A204.1 (cell line): ENCODE measurements around the gene UVRAG.

ENCODE experiments used
- FAIRE-seq: peaks from 2 replicates; lab custom pipeline; 2012; peaks lifted over from hg19 to GRCh38; lab: Jason Lieb, UNC

UVRAG gene

DNA sequence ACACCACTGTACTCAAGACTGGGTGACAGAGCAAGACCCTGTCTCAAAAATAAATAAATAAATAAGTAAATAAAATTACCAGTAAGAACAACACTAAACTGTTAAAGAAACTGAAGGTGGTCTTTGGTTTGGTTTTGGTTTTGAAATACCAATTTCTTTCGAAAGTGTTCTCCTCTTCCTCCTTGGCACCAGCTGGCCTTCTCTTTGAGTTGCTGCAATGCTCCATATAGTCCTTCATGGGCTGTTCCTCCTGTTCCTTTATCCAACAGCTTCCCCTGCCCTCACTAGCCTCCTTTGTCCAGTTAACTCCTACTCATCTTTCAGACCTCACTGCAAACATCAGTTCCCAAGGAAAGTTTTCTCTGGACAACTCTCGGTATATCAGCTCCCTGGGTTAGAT, 5.0 kb upstream of the UVRAG start:
- no peak for FAIRE-seq

DNA sequence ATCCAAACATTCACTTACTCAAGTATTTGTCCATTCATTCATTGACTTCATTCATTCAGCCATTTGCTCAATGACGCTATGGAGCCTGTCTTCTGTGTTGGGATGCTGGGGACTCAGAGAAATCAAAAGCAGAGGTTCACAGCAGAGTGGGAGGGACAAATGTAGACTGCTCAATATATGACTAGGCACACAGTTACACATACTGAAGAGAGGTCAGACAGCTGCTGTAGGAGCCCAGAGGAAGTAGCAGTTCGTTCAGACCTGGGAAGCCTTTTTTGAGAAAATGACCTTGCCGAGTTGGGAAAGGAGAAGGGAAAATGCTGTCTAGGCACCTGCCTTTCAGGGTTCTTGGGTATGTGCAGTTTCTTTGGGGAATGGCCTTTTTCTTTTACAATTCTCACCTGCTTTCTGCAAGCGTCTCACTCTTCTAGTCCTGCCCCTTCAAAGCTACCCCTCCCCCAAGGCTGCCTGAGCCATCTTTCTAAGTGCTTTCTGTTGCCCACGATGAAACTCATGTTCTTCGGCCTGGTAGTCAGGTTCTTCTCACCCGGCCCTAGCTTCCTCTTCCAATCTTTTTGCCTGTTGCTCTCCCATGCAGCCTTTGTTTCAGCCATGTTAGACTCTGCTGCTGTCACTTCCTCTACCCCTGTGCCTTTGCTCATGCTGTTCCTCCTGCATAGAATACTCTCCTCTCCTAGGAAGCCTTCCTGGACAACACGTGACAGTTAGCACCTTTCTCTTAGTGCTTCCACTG, 4.2 kb upstream of the UVRAG start:
- FAIRE-seq = no peak

DNA sequence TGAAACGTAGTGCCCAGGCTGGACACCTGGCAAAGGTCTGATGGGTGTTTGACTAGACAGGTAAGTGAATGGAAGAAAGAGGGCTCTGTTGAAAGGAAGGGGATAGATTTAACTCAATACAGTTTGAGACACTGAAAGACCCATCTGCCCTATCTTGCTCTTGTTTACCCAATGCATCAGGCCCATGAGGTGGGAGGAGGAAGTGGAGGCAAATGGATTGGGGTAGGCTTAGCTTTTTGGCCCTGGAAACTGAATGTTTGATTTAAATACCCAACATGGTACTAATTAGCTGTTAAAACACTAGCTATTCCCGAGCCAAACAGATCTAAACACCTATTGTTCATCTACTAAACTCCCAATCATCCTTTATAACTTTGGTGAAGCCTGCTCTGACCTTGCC, 3.5 kb upstream of the UVRAG start:
- FAIRE-seq = no peak

DNA sequence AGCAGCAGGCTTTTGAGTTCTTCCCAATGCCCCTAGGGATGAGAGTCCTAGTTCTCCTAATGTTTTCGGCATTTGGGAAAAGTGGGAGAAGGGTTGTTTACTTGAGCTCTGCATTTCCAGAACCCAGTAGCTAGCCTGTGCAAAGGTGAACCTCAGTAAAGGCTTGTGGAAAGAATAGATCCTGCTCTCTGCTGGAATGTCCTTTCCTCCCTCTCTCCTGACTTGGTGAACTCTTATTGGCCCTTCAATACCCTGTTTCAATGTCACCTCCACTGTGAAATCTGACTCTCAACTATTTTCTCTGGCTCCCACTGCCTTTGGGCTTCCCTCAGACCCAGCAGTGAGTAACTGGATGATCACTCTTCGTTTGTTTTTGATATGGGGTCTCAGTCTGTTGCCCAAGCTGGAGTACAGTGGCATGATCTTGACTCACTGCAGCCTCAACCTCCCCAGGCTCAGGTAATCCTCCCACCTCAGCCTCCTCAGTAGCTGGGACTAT, 2.4 kb upstream of the UVRAG start:
- FAIRE-seq = no peak

DNA sequence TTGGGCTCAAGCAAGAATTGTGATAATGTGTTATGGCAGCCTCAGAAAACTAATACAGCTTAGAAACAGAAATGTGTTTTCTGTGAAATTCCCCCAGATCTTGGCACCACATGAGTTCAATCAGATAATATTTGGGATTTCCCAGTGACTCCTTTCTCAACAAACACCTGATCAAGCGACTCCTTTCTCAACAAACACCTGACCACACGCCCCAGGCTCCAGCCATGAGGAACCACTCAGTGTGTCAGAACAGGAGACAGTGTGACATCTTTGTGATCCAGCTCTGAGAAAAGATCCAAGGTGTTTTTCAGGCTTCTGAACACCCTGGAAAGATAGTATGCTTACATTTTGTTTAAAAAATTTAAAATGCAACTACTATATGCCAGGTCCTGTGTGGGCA, 1.9 kb upstream of the UVRAG start:
- FAIRE-seq = no peak

DNA sequence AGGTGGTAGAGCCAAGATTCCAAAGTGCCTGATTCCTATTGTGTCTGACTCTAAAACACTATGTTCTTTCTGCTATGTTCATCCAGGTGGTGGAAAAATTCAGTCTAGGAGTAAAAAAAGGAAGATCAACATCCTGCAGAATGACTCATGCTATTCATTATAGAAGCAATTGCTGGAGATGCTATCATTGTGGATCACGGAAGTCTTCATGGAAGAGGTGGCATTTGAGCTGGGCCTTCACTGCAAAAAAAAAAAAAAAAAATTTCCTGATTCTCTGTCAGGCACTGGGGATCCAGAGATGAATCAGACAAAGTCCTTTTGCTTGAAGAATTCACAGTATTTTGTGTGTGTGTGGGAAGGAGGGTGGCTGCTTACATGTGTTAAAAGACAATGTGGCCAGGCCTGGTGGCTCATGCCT, 1.4 kb upstream of the UVRAG start:
- no peak for FAIRE-seq

DNA sequence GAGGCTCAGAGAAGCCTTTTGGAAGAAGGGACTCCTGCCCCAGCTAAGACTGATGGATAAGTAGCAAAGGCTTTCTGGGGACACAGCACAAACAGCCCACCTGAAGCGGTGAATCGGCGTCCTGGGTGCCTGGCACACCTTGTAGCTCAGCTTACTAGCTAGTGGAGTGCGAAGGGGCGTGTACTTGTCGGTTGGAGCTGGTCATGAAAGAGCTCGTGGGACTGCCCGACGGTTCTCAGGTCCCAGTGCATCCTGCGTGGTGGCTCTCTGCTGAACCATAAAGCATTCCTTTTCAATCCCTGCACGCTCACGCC, 690 bp upstream of the UVRAG start:
- no peak for FAIRE-seq

DNA sequence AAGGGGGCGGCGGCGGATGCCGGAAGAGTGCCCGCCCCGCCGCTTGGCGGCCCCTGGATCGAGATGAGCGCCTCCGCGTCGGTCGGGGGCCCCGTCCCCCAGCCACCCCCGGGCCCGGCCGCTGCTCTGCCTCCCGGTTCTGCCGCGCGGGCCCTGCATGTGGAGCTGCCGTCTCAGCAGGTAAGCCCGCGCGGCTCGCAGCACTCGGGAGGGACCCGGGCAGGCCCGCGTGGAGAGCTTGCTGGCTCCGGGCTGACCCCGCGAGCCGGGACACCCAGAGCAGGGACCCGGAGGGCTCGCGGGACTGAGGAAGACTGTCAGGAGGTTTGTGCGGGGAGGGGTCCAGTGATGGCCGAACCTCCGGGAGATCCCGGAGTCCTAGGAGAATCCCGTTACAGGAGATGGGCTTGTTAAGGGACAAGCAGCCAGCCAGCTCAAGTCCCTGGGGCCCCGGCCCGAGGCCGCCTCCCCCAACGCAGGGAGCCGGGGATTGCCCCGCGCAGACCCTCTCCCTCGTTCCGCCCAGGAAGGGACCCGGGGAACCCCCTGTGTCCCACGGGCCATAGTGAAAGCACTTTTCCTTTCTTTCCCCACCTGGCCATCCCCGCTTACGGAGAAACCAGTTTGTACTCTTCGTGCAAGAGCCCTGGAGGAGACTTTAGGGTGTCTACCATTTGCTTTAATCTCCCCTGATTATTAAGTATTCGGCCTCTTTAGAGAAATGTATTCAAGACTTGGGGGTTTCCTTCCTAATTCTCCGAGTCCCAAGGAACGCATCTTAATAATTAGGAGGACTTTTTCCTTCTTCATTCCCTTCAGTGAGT, 547 bp downstream of the UVRAG start:
- FAIRE-seq = no peak

DNA sequence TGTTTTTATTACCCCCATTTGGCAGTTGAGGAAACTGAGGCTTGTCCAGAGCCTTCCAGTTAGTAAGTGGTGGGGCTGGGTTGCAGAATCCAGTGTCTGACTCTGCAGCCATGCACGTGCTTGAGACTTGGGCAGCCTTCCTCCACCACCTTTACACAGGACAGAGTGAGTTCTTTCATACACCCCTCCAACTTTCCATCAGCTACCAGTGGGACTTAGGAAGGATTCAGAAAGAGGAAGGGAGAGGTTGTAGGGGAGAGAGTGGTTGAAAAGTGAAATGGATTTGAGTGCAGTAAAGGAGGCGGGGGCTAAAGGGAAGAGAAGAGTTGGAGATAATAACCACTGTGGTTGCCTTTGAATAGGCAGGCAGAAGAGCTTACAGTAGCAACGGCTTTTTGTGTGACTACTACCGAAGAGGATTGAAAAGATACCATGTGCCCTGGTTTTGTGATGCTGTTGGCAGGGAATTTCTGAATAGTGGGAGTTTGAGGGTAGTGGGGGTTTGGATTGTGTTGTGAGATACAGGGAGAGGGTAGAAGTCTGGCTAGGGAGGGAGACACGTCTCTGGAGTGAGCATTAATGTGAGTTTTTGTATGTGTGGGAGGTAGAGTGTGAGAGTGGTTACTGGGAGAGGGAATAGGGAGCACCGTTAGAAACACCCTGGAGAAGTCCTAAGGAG, 1.7 kb downstream of the UVRAG start:
- no peak for FAIRE-seq

DNA sequence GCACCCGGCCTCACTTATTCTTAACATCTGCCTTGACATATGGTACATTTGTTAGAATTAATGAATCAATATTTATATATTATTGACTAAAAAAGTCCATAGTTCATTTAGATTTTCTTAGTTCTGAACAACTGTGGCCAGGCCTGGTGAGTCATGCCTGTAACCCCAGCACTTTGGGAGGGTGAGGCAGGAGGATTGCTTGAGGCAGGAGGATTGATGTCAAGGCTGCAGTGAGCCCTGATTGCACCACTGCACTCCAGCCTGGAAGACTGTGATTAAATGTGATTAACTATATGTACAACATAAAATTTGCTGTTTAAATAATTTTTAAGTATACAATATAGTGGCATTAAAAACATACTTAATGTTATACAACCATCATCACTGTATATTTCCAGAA, 5.6 kb downstream of the UVRAG start:
- FAIRE-seq = no peak

DNA sequence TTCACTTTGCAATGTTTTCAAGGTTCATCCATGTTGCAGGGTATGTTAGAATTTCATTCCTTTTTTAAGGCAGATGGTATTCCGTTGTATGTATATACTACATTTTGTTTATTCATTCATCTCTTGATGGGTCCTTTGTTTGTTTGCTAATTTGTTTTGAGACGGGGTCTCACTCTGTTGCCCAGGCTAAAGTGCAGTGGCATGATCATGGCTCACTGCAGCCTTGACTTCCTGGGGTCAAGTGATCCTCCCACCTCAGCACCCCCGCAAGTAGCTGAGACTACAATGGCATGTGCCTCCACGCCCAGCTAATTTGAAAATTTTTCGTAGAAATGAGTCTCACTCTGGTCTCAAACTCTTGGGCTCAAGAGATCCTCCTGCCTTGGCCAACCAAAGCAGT, 6.2 kb downstream of the UVRAG start:
- no peak for FAIRE-seq

DNA sequence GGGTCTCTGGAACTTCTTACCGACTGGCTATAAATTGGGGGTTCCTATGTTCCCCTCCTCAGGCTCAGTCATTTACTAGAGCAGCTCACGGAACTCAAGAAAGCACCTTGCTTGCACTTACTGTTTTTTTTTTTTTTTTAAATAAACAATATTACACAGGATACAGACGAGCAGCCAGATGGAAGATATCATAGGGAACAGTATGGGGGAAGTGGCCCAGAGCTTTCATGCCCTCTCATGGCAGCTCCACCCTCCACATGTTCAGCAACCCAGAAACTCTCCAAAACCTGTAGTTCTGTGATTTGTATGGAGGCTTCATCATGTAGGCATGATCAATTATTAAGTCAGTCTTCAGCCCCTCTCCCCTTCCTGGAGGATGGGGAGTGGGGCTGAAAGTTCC, 7.5 kb downstream of the UVRAG start:
- FAIRE-seq = no peak

DNA sequence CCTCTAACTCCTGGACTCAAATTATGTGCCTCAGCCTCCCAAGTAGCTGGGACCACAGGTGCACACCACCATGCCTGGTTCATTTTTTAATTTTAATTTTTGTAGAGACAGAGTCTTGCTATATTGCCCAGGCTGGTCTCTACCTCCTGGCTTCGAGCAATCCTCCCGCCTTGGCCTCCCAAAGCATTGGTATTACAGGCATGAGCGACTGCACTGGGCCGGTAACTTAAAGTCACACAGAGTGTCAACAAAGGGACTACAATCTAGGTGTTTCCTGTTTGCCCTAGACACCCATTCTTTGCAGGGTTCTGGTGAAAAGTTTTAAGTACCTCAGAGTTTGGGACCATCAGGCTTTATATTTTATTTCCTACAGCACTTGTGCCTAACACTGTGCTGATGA, 8.4 kb downstream of the UVRAG start:
- FAIRE-seq = no peak

DNA sequence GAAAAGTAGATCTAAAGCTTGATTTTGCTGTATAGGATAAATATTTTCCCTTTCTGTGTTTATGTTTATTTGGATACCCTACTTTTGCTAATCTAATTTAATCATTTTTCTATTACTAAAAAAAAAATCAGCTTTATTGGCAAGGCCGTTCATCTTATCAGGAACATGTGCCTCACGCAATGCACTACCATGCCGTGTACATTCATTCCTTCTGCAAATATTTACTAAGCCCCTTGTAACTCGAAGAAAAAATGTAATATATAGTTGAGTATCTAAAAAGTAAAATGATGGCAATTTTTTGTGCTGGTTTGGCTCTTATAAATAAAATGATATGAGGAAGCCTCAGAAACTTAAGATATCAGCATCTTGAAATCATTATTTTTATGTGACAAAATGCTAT, 8.9 kb downstream of the UVRAG start:
- FAIRE-seq = no peak

DNA sequence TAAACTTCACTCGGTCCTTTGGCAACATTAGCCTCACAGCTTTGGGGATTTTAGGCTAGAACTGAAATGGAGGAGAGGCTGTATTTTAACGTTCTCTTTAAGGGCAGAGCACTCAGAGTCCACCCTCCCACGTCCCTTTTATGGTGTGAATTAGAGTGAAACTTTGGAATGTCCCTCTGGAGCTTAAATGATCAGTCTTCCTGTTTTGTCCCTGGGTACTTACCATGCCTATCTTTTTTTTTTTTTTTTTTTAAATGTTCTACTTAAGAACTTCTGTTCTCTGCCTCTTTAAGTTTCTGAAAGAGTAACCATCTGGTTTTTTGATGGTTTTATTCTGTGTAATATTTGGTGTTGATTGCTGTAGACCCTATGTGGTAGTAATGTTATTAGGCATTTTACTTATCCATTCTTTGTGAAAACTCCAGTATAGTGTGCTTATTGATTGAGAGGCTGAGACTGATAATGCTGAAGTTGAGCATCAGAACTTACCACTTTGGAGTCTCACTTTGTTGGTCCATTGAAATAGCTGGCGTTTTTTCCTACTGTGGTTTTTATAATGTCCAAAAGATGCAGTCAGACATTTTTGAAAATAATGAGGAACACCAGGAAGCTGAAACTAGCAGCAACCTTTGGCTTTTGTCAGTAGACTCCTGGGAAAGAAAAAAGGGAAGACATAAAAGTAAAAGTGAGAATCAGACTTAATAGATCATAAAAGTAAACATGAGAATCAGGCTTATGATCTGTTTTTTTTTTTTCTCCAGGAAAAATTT, 11.6 kb downstream of the UVRAG start:
- FAIRE-seq = no peak

DNA sequence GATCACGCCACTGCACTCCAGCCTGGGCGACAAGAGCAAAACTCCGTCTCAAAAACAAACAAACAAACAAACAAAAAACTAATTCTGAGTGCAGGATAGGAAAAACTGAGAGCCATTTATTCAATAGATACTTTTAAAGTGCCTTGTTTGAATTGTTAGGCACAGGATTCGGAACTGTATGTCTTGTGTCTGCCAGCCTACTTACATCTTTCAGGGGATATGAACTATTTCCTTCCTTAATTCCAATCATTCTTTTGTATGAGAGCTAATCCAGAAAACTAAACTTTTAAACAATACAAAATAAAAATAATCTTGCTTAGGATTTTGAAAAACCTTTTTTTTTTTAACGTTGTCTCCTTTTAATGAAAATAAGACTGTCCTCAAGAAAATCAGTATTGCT, 12.6 kb downstream of the UVRAG start:
- FAIRE-seq = no peak

DNA sequence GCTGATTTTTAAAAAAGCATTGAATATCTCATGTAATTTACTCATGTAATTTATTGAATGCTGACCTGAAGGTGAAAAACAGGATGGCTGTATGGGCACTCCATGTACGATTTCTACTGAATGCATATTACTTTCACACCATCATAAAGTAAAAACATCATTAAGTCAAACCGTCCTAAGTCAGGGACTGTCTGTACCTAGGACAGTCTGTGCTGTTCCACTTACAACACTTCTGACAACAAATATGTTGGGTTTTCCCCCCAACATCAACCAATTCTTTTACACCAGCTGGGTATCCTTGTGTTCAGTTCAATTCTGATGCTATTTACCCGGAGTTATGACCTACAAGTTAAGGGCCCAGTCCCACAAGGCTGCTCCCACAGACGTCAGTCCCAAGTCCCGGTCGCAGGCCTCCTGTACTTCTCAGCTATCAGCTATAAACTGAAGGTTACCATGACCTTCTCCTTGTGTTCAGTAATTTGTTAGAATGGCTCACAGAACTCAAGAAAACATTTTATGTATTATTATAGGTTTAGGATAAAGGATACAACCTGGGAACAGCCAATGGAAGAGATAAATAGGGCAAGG, 17.0 kb downstream of the UVRAG start:
- no peak for FAIRE-seq

DNA sequence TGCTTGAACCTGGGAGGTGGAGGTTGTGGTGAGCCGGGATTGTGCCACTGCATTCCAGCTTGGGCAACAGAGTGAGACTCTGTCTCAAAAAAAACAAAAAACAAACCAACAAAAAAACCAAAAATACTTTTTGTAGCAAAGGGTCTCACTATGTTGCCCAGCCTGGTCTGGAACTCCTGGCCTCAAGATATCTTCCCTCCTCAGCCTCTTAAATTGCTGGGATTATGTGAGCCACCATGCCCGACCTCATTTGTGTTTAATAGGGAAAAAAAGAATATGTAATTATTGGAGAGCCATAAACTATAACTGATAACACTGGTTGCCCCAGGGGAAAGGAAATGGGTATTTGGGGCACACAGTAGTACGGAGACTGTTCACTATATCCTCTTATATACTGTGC, 19.7 kb downstream of the UVRAG start:
- no peak for FAIRE-seq

DNA sequence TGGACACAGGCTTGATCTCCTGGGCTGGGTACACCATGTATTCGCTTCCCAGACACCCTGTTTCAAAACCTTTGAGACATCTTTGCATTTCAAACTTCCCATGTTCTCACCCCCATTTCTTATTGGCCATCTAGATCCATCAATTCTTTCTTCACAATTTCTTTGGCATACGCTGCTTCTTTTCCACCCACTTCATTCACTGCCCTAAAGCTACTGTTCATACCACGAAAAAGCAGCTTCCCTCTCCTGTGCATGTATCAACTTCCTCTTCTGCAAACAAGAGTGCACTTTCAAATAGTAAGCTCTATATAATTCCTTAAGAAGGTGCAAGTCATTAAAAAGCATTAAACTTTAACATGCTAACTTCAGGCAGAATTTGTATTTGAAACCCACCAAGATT, 21.4 kb downstream of the UVRAG start:
- no peak for FAIRE-seq

DNA sequence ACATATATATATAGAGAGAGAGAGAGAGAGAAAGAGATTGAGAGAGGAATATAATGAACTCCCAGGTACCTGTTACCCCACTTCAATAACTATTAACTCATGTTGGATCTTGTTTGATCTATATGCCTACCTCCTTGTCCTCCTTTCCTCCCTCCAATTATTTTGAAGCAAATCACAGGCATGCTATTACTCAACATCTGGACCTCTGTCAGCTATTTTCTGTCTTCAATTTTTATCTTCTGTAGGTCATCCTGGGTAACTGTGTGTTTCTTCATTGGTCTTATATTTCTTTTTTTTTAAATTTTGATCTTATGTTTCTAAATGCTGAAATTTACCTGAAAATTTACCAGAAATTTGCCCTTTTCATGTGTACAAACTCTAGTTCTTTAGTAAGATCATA, 24.8 kb downstream of the UVRAG start:
- FAIRE-seq = no peak

DNA sequence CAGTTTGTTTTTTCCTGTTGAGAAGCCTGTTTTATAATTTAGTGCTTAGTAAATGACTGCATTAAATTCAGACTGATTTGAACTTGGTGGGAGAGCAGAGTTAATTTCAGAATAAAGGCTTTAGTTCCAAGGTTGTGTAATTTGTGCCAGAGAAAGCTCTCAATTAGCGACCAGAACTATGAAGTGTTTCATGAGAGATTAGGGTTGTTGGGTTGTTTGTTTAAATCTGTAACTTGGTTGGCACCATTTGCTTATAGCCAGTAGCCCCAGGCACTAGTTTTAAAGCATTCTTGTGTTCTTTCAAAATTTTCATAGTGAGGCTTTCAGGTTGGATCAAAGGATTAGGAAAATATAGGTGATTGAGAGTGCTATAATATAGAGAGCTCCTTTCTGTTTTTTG, 25.5 kb downstream of the UVRAG start:
- no peak for FAIRE-seq

DNA sequence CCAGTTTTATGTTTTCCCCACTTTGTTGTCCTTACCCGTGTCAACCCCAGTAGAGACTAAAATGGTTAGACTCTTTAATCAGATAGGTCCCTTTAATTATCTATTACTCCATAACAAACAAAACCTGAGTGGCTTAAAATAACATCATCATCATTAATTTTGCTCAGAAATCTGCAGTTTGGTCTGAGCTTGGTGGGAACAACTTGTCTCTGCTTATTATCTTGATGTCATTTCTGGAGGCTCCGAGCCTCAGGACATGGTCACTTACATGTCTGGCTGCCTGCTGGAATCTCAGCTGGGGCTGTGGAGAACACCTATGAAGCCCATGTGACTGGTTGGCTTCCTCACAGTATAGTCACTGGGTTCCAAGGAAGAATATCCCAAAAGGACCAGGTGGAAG, 26.7 kb downstream of the UVRAG start:
- FAIRE-seq = no peak
